Liver (tissue), 9 donors: ENCODE data around the gene BCL2L14. TPM values are rescaled to one million over a fixed set of nuclear protein-coding genes. Genes with fewer than 3 reads are reported as not detected.

ENCODE experiments used
- DNase-seq: peaks from one replicate; pipeline ENCODE4 v3.0.0-alpha.2; 2017; ENCODE audit warnings: low spot score
- H3K27ac ChIP-seq, 2 donors: one replicate each; pipeline ENCODE4 v1.7.0; 2013; ENCODE audit warnings: inconsistent platforms in 2 of 2, low read length in 2 of 2, control low read depth in 1 of 2, low read depth in 1 of 2, mild to moderate bottlenecking in 1 of 2
- H3K27me3 ChIP-seq, 4 donors: one replicate each; pipeline versions ENCODE4 v1.6.1 to v1.7.0; 2013; ENCODE audit warnings: low read length in 3 of 4, inconsistent platforms in 1 of 4, mild to moderate bottlenecking in 1 of 4, moderate library complexity in 1 of 4; ENCODE audit not compliant: control insufficient read depth in 4 of 4, insufficient read depth in 4 of 4
- H3K36me3 ChIP-seq, 4 donors: one replicate each; pipeline versions ENCODE4 v1.6.1 to v1.7.0; 2013; ENCODE audit warnings: low read length in 3 of 4, mild to moderate bottlenecking in 3 of 4, low read depth in 1 of 4, moderate library complexity in 1 of 4; ENCODE audit not compliant: control insufficient read depth in 4 of 4, insufficient read depth in 3 of 4
- H3K4me1 ChIP-seq, 4 donors: one replicate each; pipeline versions ENCODE4 v1.6.1 to v1.7.0; 2013; ENCODE audit warnings: low read length in 3 of 4, mild to moderate bottlenecking in 3 of 4, moderate library complexity in 1 of 4; ENCODE audit not compliant: control insufficient read depth in 4 of 4, insufficient read depth in 4 of 4
- H3K4me3 ChIP-seq, 3 donors: one replicate each; pipeline versions ENCODE4 v1.6.1 to v1.7.0; 2013; ENCODE audit warnings: low read length in 3 of 3, control low read depth in 1 of 3, low read depth in 1 of 3, mild to moderate bottlenecking in 1 of 3
- H3K9ac ChIP-seq, 2 donors: one replicate each; pipeline ENCODE4 v1.7.0; 2013; ENCODE audit warnings: low read length in 2 of 2, mild to moderate bottlenecking in 2 of 2, moderate library complexity in 2 of 2, control low read depth in 1 of 2, low read depth in 1 of 2
- H3K9me3 ChIP-seq, 4 donors: one replicate each; pipeline versions ENCODE4 v1.6.1 to v1.7.0; 2013; ENCODE audit warnings: low read length in 3 of 4; ENCODE audit not compliant: control insufficient read depth in 4 of 4
- EGR1 ChIP-seq, 2 donors: IDR thresholded peaks; 2 replicates each; pipeline ENCODE4 v1.6.1; 2016 to 2018; ENCODE audit warnings: antibody characterized with exemption in 2 of 2, low read depth in 2 of 2
- HNF4A ChIP-seq, 2 donors: conservative IDR thresholded peaks; 2 replicates each; pipeline ENCODE4 v1.6.1; 2016; ENCODE audit warnings: antibody characterized with exemption in 2 of 2, mild to moderate bottlenecking in 2 of 2
- HNF4G ChIP-seq: IDR thresholded peaks from 2 replicates; pipeline ENCODE4 v1.6.1; 2016; ENCODE audit warnings: antibody characterized with exemption
- JUND ChIP-seq, 2 donors: IDR thresholded peaks; 2 replicates each; pipeline ENCODE4 v1.6.1; 2016; ENCODE audit warnings: antibody characterized with exemption in 2 of 2
- TAF1 ChIP-seq: conservative IDR thresholded peaks from 2 replicates; pipeline ENCODE4 v1.6.1; 2016; ENCODE audit warnings: antibody characterized with exemption, mild to moderate bottlenecking
- YY1 ChIP-seq: IDR thresholded peaks from 2 replicates; pipeline ENCODE4 v1.6.1; 2016; ENCODE audit warnings: antibody characterized with exemption, mild to moderate bottlenecking
- WGBS: extraction: QIAGEN DNeasy Blood & Tissue Kit; methylation state at CpG from one replicate; pipeline ENCODE4 v1.1.7; 2013; 5-methylcytosine and 5-hydroxymethylcytosine counted together
- polyA plus RNA-seq, 2 donors: library from polyadenylated mRNA; stranded (reverse) in 1 of 2; unstranded in 1 of 2; fragments of 200-250 nt in 1 of 2; fragments of >200 nt in 1 of 2; fragmentation: Nextera tagmentation in 1 of 2; extraction: Ambion mirVana in 1 of 2; gene quantifications; one replicate each; pipeline versions ENCODE4 v1.2.1 to v1.2.3, GENCODE V29; 2013 to 2015
- total RNA-seq, 2 donors: library from RNA; depleted of rRNA; stranded (reverse); fragments of >200 nt; gene quantifications; one replicate each; pipeline ENCODE4 v1.2.3, GENCODE V29; 2014
- TF ChIP-seq, protein P1 (sequence below): IDR thresholded peaks from 2 replicates; pipeline ENCODE4 v1.6.1; 2016; ENCODE audit warnings: antibody characterized with exemption
- TF ChIP-seq, protein P2 (sequence below): IDR thresholded peaks from 2 replicates; pipeline ENCODE4 v1.6.1; 2016; ENCODE audit warnings: antibody characterized with exemption
- TF ChIP-seq, protein P3 (sequence below): fragments of 150-350 bp; IDR thresholded peaks from 2 replicates; pipeline ENCODE4 v1.5.1; 2017; ENCODE audit warnings: improper control_type of control experiment, low read depth, low read length; ENCODE audit not compliant: missing input control
- donor health status: healthy.
- donor health status: healthy.
- donor health status: healthy.
- donor health status: healthy.
- donor health status: healthy.

BCL2L14 gene
- total and polyA plus RNA-seq, 4 donors: 0.15 to 2.5 (median 0.19) TPM

DNA sequence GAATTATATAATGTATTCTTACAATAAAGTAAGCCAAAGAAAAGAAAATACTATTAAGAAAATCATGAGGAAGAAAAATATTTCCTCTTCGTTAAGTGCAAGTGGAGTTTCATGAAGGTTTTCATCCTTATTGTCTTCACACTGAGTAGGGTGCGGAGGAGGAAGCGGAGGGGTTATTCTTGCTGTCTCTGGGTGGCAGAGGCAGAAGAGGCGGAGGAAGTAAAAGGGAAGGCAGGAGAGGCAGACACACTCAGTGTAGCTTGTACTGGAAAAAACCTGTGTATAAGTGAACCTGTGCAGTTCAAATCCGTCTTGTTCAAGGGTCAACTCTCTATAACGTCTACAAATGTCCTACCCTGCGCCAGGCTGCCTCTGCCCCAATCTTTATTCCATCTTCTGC lies 22.0 kb upstream of the BCL2L14 start:
- no peak for DNase-seq
- Histone ChIP-seq H3K9ac (no peak overlapping the region), H3K9me3 (no peaks in the 10 kb centered on the region), H3K4me1 (no peaks in the 10 kb centered on the region), H3K36me3 (no peaks in the 10 kb centered on the region), H3K27ac (no peak overlapping the region), H3K4me3 (no peak overlapping the region), H3K27me3 (no peaks in the 10 kb centered on the region)
- TF ChIP-seq EGR1 (IDR thresholded peaks at IDR 0.05; ENCODE audit: low read depth in 2 of 2) (no peak), HNF4G (no peak), HNF4A (conservative IDR thresholded peaks at IDR 0.05) (no peak), JUND (IDR thresholded peaks at IDR 0.05) (no peak), TAF1 (no peak), YY1 (no peak)
- TF ChIP-seq, protein P1, sequence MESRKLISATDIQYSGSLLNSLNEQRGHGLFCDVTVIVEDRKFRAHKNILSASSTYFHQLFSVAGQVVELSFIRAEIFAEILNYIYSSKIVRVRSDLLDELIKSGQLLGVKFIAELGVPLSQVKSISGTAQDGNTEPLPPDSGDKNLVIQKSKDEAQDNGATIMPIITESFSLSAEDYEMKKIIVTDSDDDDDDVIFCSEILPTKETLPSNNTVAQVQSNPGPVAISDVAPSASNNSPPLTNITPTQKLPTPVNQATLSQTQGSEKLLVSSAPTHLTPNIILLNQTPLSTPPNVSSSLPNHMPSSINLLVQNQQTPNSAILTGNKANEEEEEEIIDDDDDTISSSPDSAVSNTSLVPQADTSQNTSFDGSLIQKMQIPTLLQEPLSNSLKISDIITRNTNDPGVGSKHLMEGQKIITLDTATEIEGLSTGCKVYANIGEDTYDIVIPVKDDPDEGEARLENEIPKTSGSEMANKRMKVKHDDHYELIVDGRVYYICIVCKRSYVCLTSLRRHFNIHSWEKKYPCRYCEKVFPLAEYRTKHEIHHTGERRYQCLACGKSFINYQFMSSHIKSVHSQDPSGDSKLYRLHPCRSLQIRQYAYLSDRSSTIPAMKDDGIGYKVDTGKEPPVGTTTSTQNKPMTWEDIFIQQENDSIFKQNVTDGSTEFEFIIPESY: no peak
- TF ChIP-seq, protein P2, sequence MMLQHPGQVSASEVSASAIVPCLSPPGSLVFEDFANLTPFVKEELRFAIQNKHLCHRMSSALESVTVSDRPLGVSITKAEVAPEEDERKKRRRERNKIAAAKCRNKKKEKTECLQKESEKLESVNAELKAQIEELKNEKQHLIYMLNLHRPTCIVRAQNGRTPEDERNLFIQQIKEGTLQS: no peak
- TF ChIP-seq, protein P3, sequence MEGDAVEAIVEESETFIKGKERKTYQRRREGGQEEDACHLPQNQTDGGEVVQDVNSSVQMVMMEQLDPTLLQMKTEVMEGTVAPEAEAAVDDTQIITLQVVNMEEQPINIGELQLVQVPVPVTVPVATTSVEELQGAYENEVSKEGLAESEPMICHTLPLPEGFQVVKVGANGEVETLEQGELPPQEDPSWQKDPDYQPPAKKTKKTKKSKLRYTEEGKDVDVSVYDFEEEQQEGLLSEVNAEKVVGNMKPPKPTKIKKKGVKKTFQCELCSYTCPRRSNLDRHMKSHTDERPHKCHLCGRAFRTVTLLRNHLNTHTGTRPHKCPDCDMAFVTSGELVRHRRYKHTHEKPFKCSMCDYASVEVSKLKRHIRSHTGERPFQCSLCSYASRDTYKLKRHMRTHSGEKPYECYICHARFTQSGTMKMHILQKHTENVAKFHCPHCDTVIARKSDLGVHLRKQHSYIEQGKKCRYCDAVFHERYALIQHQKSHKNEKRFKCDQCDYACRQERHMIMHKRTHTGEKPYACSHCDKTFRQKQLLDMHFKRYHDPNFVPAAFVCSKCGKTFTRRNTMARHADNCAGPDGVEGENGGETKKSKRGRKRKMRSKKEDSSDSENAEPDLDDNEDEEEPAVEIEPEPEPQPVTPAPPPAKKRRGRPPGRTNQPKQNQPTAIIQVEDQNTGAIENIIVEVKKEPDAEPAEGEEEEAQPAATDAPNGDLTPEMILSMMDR: no peak
- 92% methylated on average over 7 of the region's 7 CpGs for WGBS

DNA sequence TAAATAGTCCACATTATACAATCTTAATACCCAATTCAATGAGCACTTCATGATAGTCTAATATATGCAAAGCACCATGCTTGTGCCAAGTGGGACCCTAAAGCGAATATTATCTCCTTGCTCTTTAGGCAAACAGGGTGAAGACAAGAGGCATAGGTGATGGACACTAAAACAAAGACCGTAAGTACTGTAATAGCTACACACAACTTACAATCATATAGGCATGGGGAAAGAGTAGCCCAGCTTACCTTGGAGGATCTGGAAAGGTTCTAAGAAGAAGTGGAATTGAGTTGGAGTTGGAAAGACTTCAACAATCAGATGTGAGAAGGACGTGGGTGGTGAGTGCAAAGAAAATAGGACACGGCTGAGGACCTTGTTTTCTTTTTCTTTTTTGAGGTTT lies 19.1 kb upstream of the BCL2L14 start:
- Histone ChIP-seq H3K27ac (no peak overlapping the region), H3K4me1 (no peaks in the 10 kb centered on the region), H3K9me3 (no peaks in the 10 kb centered on the region), H3K36me3 (no peaks in the 10 kb centered on the region), H3K27me3 (no peaks in the 10 kb centered on the region), H3K9ac (no peak overlapping the region), H3K4me3 (no peak overlapping the region)
- no peak for DNase-seq
- TF ChIP-seq, protein P3: no peak
- TF ChIP-seq TAF1: no peak
- TF ChIP-seq, protein P2: no peak
- TF ChIP-seq, protein P1: no peak
- 91% methylated on average over 4 of the region's 4 CpGs for WGBS
